NCI-H345 (cell line): ENCODE measurements around the gene MYO7A.

Experiments
- DNase-seq: peaks from one replicate; lab custom pipeline; 2025; lab: John Stamatoyannopoulos, UW

Gene MYO7A

GRCh38 chr11:77213589-77214428 lies 85.8 kb downstream of the MYO7A start:
- no peak for DNase-seq

GRCh38 chr11:77214557-77214956 lies 86.5 kb downstream of the MYO7A start:
- no peak for DNase-seq

- DNase-seq = no peak
Observed at GRCh38 chr11:77215106-77215505, 87.1 kb downstream of the MYO7A start.

GRCh38 chr11:77217156-77217555 lies 89.1 kb downstream of the MYO7A start:
- no peak for DNase-seq

- DNase-seq = no peak
Observed at GRCh38 chr11:77223797-77224196, 95.8 kb downstream of the MYO7A start.

GRCh38 chr11:77230878-77231605 lies 103.0 kb downstream of the MYO7A start:
- no peak for DNase-seq

GRCh38 chr11:77231800-77232199 lies 103.8 kb downstream of the MYO7A start:
- no peak for DNase-seq

- no peak for DNase-seq
Observed at GRCh38 chr11:77232242-77232641, 104.2 kb downstream of the MYO7A start.

GRCh38 chr11:77233011-77233410 lies 105.0 kb downstream of the MYO7A start:
- DNase-seq = peak; percentile 52

- no peak for DNase-seq
Observed at GRCh38 chr11:77236901-77237300, 108.9 kb downstream of the MYO7A start.

- DNase-seq = no peak
Observed at GRCh38 chr11:77244277-77245027, 116.4 kb downstream of the MYO7A start.

- no peak for DNase-seq
Observed at GRCh38 chr11:77249427-77249826, 121.4 kb downstream of the MYO7A start.

- no peak for DNase-seq
Observed at GRCh38 chr11:77250881-77251640, 123.0 kb downstream of the MYO7A start.

- DNase-seq = no peak
Observed at GRCh38 chr11:77252555-77253270, 124.7 kb downstream of the MYO7A start.

GRCh38 chr11:77253690-77254089 lies 125.6 kb downstream of the MYO7A start:
- no peak for DNase-seq

- DNase-seq = no peak
Observed at GRCh38 chr11:77259641-77260040, 131.6 kb downstream of the MYO7A start.

- DNase-seq = no peak
Observed at GRCh38 chr11:77262803-77263202, 134.8 kb downstream of the MYO7A start.
